ENCODE data around the gene TRAFD1. TPM values are rescaled to one million over a fixed set of nuclear protein-coding genes. Genes with fewer than 3 reads are reported as not detected.

TRAFD1 gene, protein sequence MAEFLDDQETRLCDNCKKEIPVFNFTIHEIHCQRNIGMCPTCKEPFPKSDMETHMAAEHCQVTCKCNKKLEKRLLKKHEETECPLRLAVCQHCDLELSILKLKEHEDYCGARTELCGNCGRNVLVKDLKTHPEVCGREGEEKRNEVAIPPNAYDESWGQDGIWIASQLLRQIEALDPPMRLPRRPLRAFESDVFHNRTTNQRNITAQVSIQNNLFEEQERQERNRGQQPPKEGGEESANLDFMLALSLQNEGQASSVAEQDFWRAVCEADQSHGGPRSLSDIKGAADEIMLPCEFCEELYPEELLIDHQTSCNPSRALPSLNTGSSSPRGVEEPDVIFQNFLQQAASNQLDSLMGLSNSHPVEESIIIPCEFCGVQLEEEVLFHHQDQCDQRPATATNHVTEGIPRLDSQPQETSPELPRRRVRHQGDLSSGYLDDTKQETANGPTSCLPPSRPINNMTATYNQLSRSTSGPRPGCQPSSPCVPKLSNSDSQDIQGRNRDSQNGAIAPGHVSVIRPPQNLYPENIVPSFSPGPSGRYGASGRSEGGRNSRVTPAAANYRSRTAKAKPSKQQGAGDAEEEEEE
- 30.0 and 44.1 TPM in 2 replicates for total RNA-seq

GRCh38 chr12:112125250-112125999, at the start of gene TRAFD1:
TRAFD1 (plus strand) TSS chr12:112125560; CDS start chr12:112130523, 4,963 bp downstream.

DNA sequence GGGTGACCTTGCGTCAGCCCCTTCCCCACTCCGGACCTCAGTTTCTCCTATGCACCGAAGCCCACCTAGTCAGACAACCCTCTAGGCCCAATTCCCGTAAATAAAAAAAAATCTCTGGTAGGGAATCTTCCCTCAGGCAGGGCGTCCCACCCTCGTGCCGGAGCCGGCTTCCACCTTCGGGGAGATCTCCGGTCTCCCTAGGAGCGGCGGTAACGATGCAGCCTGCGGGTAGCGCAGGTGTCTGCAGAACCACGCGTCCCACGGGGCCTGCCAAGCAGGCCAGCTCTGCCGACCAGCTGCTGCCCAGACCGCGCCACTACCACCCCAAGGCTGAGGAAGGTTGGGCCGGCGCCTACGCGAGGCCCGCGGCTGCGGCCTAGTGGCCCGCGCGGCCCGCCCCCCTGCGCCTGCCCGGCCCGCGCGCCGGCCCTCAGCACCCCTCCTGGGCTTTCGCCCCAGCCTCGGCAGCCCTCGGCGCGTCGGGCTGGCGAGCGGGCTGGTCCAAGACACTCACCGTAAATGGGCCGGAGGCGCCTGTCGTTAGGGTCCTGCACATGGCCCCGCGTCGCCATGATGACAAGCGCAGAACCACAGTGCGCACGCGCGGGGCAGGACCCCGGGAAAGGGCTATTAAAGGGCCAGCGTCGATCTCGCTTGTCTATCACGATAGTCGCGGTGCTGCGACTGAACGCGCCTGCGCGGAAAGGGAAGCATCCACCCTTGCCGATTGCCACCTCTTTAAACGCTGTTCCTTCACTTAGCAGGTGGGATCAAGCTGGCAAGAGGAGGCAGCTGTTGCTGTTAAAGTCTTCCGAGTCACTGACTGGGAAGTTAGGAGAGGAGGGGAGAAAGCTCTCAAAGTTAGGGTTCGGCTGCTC, 16.9 kb upstream of the TRAFD1 start, which contains the start of gene NAA25:
TSS of gene NAA25 (minus strand) at position 582 of the 878 bp plus-strand sequence. CDS start at position 572, 10 bp downstream.

Other genes with a start within 250 kb of the TRAFD1 start
- gene TMEM116, start 112.4 kb upstream of the TRAFD1 start, total RNA-seq = 8.9 and 9.4 TPM in 2 replicates
- 69.4 and 72.8 TPM in 2 replicates for gene ERP29, start 112.1 kb upstream of the TRAFD1 start, total RNA-seq
- gene NAA25, start 16.8 kb upstream of the TRAFD1 start, total RNA-seq = 19.2 and 22.5 TPM in 2 replicates

Data from smooth muscle cell of the pulmonary artery (primary cell).